GM12864 (cell line): Measurements from ENCODE around the gene PLCB4.

ENCODE experiments used
- DNase-seq: peaks from one replicate; pipeline ENCODE4 v3.0.0-alpha.2; 2011; ENCODE audit warnings: low read depth
- H3K4me3 ChIP-seq: 2 replicates; pipeline ENCODE4 v1.5.1; 2011; ENCODE audit warnings: mild to moderate bottlenecking, low read depth, low read length, control low read depth
- CTCF ChIP-seq: IDR thresholded peaks from 2 replicates; pipeline ENCODE4 v1.5.1; 2011; ENCODE audit warnings: low read depth, mild to moderate bottlenecking, moderate library complexity, low read length, control low read depth, inconsistent platforms; ENCODE audit errors: missing control alignments

The PLCB4 gene

GRCh38 chr20:9389346-9389745 lies 320.5 kb downstream of the PLCB4 start:
- no peak overlapping the region for H3K4me3 ChIP-seq
- DNase-seq: no peak
- TF ChIP-seq CTCF: no peak

DNA sequence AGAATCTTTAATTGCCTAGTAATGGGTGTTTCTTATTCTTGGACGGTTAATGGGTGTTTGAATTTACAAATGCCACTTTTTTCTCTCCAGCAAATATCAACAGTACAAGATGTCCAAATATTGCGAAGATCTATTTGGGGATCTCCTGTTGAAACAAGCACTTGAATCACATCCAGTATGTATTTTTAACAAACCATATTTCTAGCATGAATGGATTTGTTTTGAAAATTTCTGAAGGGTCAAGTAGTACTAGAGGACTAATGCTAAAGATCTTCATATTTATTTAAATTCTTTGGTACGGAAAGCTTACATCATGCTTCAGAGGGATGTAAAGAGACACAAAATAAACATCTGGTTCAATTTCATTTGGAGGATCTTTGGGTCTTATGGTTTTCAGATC lies 321.6 kb downstream of the PLCB4 start:
- no peak for TF ChIP-seq CTCF
- no peak for DNase-seq
- H3K4me3 ChIP-seq: no peak overlapping the region

- H3K4me3 ChIP-seq: no peak overlapping the region
- no peak for DNase-seq
- peak; percentile 81 for TF ChIP-seq CTCF
Measured at GRCh38 chr20:9392892-9393857, 324.3 kb downstream of the PLCB4 start.

- no peak overlapping the region for H3K4me3 ChIP-seq
- DNase-seq: no peak
- TF ChIP-seq CTCF: no peak
Measured at GRCh38 chr20:9395971-9396370, 327.1 kb downstream of the PLCB4 start.

DNA sequence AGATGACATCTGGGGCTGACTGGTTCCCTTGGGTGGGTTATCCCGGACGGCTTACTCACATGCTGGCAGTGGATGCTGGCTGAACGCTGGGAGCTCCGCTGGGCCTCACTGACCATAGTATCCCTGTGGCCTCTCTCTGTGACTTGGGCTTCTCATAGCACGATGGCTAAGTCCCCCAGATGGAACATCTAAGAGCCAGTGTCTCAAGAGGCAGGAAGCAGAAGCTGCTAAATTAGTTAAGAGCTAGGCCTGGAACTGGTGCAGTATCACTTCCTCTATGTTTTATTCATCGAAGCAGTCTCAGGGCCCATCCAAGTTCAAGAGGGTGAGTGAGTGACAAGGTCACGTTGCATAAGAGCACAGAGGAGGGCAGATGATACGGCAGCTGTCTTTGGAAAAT lies 329.0 kb downstream of the PLCB4 start:
- TF ChIP-seq CTCF: no peak
- peak; percentile 76 for DNase-seq
- H3K4me3 ChIP-seq: no peak overlapping the region

DNA sequence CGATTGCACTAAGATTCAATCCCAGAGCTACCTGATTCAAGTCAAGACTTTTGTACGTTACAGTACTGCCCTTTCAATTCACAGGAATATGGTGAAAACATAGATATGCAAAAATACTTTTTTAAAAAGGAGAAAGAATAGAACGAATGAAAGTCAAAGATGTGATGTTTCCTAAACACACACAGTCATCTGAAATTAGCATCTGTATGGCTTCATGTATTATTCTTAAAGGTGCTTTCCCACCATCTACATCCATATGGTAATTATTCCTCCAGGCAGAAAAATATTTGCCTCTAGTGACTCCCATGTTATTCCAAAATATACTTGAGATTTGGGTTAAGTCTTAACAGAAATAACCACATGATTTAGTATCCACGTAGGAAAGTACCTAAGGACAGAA lies 330.0 kb downstream of the PLCB4 start:
- no peak for TF ChIP-seq CTCF
- no peak overlapping the region for H3K4me3 ChIP-seq
- DNase-seq: no peak

- no peak for DNase-seq
- no peak for TF ChIP-seq CTCF
- H3K4me3 ChIP-seq: no peak overlapping the region
Measured at GRCh38 chr20:9399322-9399721, 330.4 kb downstream of the PLCB4 start.
